Measurements from ENCODE around the gene MAP4. TPM values are rescaled to one million over a fixed set of nuclear protein-coding genes. Genes with fewer than 3 reads are reported as not detected.

Gene MAP4
- total RNA-seq, 6 donors from 2014 or later, result 106 to 199 (median 148) TPM

DNA sequence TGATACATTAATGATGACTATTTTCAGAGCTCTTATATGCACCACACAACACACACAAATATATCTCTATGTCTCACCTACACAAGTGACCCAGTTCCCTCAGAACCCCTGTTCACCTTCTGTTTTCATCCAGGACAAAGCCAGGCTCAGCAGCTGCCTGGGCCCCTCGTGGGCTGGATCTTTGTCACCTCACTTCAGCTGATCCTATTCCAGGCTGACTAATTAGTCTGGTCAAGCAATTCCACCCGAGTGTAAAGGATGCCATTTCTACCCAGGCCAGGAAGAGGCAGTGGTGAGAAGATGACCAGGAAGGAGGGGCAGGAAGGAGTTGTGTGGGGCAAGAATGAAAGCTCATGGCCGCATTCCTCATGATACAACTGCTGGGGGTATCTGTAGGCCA, 151.0 kb downstream of the MAP4 start:
- Histone ChIP-seq H3K4me3 (no peak overlapping the region), H3K27me3 (no peaks in the 10 kb centered on the region), H3K4me1 (no peaks in the 10 kb centered on the region), H3K36me3 (peaks cover 29 to 91% (median 62%) of the 10 kb centered on the region in 4 donors), H3K27ac (no peak overlapping the region), H3K9me3 (no peaks in the 10 kb centered on the region)
- TF ChIP-seq POLR2A (IDR thresholded peaks at IDR 0.05) (no peak), POLR2AphosphoS5 (IDR thresholded peaks at IDR 0.05) (no peak), EP300 (IDR thresholded peaks at IDR 0.05) (no peak)
- TF ChIP-seq, protein P1, sequence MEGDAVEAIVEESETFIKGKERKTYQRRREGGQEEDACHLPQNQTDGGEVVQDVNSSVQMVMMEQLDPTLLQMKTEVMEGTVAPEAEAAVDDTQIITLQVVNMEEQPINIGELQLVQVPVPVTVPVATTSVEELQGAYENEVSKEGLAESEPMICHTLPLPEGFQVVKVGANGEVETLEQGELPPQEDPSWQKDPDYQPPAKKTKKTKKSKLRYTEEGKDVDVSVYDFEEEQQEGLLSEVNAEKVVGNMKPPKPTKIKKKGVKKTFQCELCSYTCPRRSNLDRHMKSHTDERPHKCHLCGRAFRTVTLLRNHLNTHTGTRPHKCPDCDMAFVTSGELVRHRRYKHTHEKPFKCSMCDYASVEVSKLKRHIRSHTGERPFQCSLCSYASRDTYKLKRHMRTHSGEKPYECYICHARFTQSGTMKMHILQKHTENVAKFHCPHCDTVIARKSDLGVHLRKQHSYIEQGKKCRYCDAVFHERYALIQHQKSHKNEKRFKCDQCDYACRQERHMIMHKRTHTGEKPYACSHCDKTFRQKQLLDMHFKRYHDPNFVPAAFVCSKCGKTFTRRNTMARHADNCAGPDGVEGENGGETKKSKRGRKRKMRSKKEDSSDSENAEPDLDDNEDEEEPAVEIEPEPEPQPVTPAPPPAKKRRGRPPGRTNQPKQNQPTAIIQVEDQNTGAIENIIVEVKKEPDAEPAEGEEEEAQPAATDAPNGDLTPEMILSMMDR (IDR thresholded peaks at IDR 0.05), result no peak
- DNase-seq (no peak), ATAC-seq (ENCODE audit: low FRiP score in 2 of 2) (no peak)
- WGBS, 2 donors, result 49 to 66% methylated on average over 3 of the region's 3 CpGs

GRCh38 chr3:47863391-47864128, 152.7 kb downstream of the MAP4 start:
- Histone ChIP-seq H3K36me3 (peaks cover 14 to 89% (median 53%) of the 10 kb centered on the region in 4 donors), H3K27me3 (no peaks in the 10 kb centered on the region), H3K4me3 (no peak overlapping the region), H3K27ac (no peak overlapping the region), H3K4me1 (no peaks in the 10 kb centered on the region), H3K9me3 (no peaks in the 10 kb centered on the region)
- ATAC-seq (ENCODE audit: low FRiP score in 2 of 2) (peak in 1 of 2 donors; percentile 22), DNase-seq (no peak)
- TF ChIP-seq EP300 (IDR thresholded peaks at IDR 0.05) (no peak), POLR2A (IDR thresholded peaks at IDR 0.05) (no peak), POLR2AphosphoS5 (IDR thresholded peaks at IDR 0.05) (no peak)
- TF ChIP-seq, protein P1 (IDR thresholded peaks at IDR 0.05), result no peak
- 87 to 91% methylated on average over 9 to 12 of the region's 12 CpGs for WGBS, 2 donors

DNA sequence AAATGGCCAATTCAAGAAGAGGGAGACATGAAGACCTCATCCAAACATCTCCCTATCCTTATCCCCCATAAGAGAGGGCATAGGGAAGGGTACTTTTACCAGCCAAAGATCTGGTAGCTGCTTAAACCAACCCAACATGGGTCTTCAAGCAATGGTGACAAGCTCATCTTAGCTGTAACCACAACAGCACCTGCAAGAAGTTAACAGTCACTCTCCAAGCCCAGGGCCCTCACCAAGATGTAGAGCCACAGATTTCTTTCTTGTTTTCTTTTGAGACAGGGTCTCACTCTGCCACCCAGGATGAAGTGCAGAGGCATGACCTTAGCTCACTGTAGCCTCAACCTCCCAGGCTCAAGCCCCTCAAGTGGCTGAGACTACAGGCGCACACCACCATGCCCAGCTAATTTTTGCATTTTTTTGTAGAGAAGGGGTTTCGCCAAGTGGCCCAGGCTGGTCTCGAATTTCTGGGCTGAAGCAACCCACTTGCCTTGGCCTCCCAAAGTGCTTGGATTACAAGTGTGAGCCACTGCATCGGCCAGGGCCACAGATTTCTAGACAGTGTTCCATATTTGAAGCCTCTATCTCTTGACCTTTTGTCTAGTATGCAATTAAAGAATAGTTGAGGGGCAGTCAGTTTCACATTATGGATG, 156.1 kb downstream of the MAP4 start:
- no peak for DNase-seq
- Histone ChIP-seq H3K27me3 (no peaks in the 10 kb centered on the region), H3K27ac (no peak overlapping the region), H3K9me3 (no peaks in the 10 kb centered on the region), H3K4me3 (no peak overlapping the region), H3K4me1 (no peaks in the 10 kb centered on the region), H3K36me3 (peaks cover 9 to 87% (median 46%) of the 10 kb centered on the region in 4 donors)
- TF ChIP-seq, protein P1 (IDR thresholded peaks at IDR 0.05), result no peak
- no peak for TF ChIP-seq POLR2AphosphoS5 (IDR thresholded peaks at IDR 0.05)
- no peak for TF ChIP-seq POLR2A (IDR thresholded peaks at IDR 0.05)
- TF ChIP-seq EP300 (IDR thresholded peaks at IDR 0.05), result no peak
- WGBS, 2 donors, result 88 to 91% methylated on average over 4 of the region's 4 CpGs
- no peak for ATAC-seq (ENCODE audit: low FRiP score in 2 of 2)

- Histone ChIP-seq H3K27me3 (no peaks in the 10 kb centered on the region), H3K36me3 (peaks cover 8 to 90% (median 59%) of the 10 kb centered on the region in 4 donors), H3K4me1 (no peaks in the 10 kb centered on the region), H3K27ac (no peak overlapping the region), H3K4me3 (no peak overlapping the region), H3K9me3 (no peaks in the 10 kb centered on the region)
- ATAC-seq (ENCODE audit: low FRiP score in 2 of 2), result no peak
- 84 to 100% methylated on average over 1 to 2 of the region's 2 CpGs for WGBS, 2 donors
- TF ChIP-seq EP300 (IDR thresholded peaks at IDR 0.05) (no peak), POLR2A (IDR thresholded peaks at IDR 0.05) (no peak), POLR2AphosphoS5 (IDR thresholded peaks at IDR 0.05) (no peak)
- TF ChIP-seq, protein P1 (IDR thresholded peaks at IDR 0.05), result no peak
- no peak for DNase-seq
These were observed 159.1 kb downstream of the MAP4 start for GRCh38 chr3:47857151-47857550.
